GM19193 (cell line): Measurements from ENCODE around the gene TUT4.
A peak's percentile ranks its signal among the peaks of the same experiment; 100 is the strongest.

Source experiments
- POLR2A ChIP-seq: IDR thresholded peaks from 4 replicates; pipeline ENCODE4 v1.6.1; 2011; ENCODE audit not compliant: insufficient read depth, insufficient read length; ENCODE audit errors: extremely low read depth

The TUT4 gene

GRCh38 chr1:52424231-52424636 lies 128.7 kb downstream of the TUT4 start:
- TF ChIP-seq POLR2A = no peak

GRCh38 chr1:52423771-52424170 lies 129.1 kb downstream of the TUT4 start:
- TF ChIP-seq POLR2A = no peak

GRCh38 chr1:52423055-52423454 lies 129.8 kb downstream of the TUT4 start:
- TF ChIP-seq POLR2A = no peak

GRCh38 chr1:52420713-52421112 lies 132.2 kb downstream of the TUT4 start:
- no peak for TF ChIP-seq POLR2A

- no peak for TF ChIP-seq POLR2A
Observed at GRCh38 chr1:52416811-52417210, 136.1 kb downstream of the TUT4 start.

- no peak for TF ChIP-seq POLR2A
Observed at GRCh38 chr1:52414942-52415341, 137.9 kb downstream of the TUT4 start.

- no peak for TF ChIP-seq POLR2A
Observed at GRCh38 chr1:52413410-52413989, 139.4 kb downstream of the TUT4 start.

- TF ChIP-seq POLR2A = no peak
Observed at GRCh38 chr1:52404975-52405338, 147.9 kb downstream of the TUT4 start.

GRCh38 chr1:52404116-52404974 lies 148.5 kb downstream of the TUT4 start, which contains the start of the genes ORC1 and PRPF38A:
TSS of gene ORC1 (minus strand) at chr1:52404423. CDS start at chr1:52402223, 2,200 bp downstream.
TSS of gene PRPF38A (plus strand) at chr1:52404602. CDS start at chr1:52404750, 148 bp downstream.
- TF ChIP-seq POLR2A = peak; percentile 85

GRCh38 chr1:52403566-52404115 lies 149.3 kb downstream of the TUT4 start:
- no peak for TF ChIP-seq POLR2A

- TF ChIP-seq POLR2A = no peak
Observed at GRCh38 chr1:52402860-52403240, 150.0 kb downstream of the TUT4 start.

GRCh38 chr1:52400131-52400530 lies 152.8 kb downstream of the TUT4 start:
- TF ChIP-seq POLR2A = no peak

- TF ChIP-seq POLR2A = no peak
Observed at GRCh38 chr1:52399629-52400028, 153.3 kb downstream of the TUT4 start.

- TF ChIP-seq POLR2A = no peak
Observed at GRCh38 chr1:52393174-52393573, 159.7 kb downstream of the TUT4 start.

GRCh38 chr1:52386458-52386857 lies 166.4 kb downstream of the TUT4 start:
- TF ChIP-seq POLR2A = no peak

- no peak for TF ChIP-seq POLR2A
Observed at GRCh38 chr1:52385376-52385775, 167.5 kb downstream of the TUT4 start.
